EL (cell line): ENCODE data around the gene PHF1.

ENCODE experiments used
- DNase-seq: peaks from one replicate; pipeline ENCODE4 v3.0.0-alpha.2; 2016

PHF1 gene

GRCh38 chr6:33433544-33434191 is 22.9 kb downstream of the PHF1 start:
- no peak for DNase-seq

- DNase-seq = no peak
Observed at GRCh38 chr6:33434961-33435360, 24.1 kb downstream of the PHF1 start.

DNA sequence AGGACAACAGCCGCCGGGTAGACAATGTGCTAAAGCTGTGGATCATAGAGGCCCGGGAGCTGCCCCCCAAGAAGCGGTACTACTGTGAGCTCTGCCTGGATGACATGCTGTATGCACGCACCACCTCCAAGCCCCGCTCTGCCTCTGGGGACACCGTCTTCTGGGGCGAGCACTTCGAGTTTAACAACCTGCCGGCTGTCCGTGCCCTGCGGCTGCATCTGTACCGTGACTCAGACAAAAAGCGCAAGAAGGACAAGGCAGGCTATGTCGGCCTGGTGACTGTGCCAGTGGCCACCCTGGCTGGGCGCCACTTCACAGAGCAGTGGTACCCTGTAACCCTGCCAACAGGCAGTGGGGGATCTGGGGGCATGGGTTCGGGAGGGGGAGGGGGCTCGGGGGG is 26.9 kb downstream of the PHF1 start:
- no peak for DNase-seq

GRCh38 chr6:33438978-33439594 is 28.3 kb downstream of the PHF1 start:
- no peak for DNase-seq

GRCh38 chr6:33439956-33440648 is 29.3 kb downstream of the PHF1 start:
- no peak for DNase-seq

GRCh38 chr6:33440649-33441309 is 30.0 kb downstream of the PHF1 start:
- DNase-seq = no peak

- DNase-seq = no peak
Observed at GRCh38 chr6:33441457-33441856, 30.6 kb downstream of the PHF1 start.

DNA sequence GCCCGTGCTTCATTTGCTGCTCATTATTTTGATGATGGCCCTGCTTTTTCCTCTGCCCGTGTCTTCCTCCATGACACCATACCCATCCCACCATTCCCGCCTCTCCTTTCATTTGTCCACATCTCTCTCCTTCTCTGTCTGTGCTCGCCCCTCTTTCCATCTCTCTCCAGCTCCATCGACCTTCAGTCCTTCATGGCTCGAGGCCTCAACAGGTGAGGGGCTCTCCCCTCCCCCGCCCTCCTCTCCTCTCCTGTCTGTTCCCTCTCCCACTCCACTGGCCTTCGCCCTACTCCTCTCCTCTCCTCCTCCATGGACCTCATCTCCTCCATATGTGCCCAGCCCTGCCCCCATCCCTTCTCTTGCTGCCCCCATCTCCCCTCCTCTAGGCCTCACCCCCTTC is 31.5 kb downstream of the PHF1 start:
- no peak for DNase-seq

DNA sequence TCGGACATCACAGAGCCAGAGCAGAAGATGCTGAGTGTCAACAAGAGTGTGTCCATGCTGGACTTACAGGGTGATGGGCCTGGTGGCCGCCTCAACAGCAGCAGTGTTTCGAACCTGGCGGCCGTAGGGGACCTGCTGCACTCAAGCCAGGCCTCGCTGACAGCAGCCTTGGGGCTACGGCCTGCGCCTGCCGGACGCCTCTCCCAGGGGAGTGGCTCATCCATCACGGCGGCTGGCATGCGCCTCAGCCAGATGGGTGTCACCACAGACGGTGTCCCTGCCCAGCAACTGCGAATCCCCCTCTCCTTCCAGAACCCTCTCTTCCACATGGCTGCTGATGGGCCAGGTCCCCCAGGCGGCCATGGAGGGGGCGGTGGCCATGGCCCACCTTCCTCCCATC is 32.2 kb downstream of the PHF1 start:
- DNase-seq = no peak

DNA sequence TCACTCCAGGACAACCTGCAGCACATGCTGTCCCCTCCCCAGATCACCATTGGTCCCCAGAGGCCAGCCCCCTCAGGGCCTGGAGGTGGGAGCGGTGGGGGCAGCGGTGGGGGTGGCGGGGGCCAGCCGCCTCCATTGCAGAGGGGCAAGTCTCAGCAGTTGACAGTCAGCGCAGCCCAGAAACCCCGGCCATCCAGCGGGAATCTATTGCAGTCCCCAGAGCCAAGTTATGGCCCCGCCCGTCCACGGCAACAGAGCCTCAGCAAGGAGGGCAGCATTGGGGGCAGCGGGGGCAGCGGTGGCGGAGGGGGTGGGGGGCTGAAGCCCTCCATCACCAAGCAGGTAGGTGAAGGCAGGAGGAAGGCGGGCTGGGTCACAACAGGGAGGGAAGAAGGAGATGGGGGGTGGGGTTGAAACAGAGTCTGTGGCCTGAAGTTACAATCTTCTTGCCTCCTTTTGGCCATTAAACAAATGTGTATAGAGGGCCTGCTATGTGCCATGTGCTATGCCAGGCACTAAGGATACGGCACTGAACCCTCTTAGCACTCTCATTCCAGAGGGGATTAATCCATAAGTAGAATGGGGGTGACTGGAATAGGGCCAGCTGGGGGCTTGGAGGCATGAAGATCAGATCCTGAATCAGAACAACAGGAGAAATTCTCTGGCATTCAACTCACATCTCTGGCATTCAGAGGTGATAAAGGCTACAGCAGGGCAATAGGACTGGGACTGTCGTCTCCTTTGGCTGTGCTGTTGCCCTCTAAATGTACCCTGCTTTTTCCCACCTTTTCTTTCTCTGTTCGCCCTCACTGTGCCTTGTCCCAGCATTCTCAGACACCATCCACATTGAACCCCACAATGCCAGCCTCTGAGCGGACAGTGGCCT is 33.0 kb downstream of the PHF1 start:
- DNase-seq = no peak

GRCh38 chr6:33445119-33445603 is 34.3 kb downstream of the PHF1 start:
- no peak for DNase-seq

DNA sequence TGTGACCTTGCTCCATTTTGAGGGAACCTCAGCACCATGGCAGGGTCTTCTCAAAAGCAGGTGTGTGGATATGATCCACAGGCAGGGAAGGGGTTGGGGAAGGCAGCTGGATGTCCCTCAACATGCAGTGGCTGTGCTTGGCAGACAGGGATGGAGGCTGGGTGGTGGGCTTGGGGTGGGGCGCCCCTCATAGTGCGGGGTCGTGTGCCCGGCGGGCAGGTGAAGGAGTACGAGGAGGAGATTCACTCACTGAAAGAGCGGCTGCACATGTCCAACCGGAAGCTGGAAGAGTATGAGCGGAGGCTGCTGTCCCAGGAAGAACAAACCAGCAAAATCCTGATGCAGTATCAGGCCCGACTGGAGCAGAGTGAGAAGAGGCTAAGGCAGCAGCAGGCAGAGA is 35.5 kb downstream of the PHF1 start:
- no peak for DNase-seq

DNA sequence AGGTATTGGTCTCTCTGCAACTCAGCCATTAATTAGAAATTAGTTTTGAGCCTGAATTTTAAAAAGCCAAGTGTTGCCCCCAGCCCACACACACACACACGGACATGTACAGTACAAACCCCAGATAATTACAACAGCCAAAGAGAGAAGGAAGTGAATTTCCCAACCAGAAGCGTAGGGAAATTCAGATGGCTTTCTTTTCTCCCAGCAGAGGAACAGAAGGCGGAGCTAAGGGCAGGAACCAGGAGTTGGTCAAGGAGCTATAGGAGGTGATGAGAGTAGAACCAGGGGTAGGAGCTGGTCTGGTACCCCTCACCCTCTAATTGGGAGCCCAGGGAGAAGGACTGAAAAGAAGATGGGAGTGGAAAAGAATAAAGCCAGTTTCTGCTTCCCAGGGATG is 39.6 kb downstream of the PHF1 start:
- no peak for DNase-seq

- no peak for DNase-seq
Observed at GRCh38 chr6:33451606-33452005, 40.8 kb downstream of the PHF1 start.

DNA sequence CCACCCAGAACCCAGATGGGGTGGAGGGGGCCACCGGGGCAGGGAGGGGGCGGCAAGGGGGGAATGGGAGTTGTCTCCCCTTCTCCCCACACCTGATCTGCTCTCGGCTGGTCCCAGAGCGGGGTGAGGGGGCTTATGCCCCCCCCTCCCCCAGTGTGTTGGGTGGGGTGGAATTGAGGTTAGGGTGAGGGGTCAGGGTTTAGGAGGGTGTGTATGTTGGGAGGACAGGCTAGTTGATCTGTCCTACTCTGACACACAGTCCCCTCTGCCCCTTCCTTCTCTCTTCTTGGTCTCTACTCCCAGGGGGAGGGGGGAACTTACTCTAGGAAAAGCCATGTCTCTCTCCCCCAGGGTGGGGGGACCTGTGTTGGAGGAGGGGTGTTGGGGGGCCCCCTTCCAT is 41.7 kb downstream of the PHF1 start:
- DNase-seq = no peak

DNA sequence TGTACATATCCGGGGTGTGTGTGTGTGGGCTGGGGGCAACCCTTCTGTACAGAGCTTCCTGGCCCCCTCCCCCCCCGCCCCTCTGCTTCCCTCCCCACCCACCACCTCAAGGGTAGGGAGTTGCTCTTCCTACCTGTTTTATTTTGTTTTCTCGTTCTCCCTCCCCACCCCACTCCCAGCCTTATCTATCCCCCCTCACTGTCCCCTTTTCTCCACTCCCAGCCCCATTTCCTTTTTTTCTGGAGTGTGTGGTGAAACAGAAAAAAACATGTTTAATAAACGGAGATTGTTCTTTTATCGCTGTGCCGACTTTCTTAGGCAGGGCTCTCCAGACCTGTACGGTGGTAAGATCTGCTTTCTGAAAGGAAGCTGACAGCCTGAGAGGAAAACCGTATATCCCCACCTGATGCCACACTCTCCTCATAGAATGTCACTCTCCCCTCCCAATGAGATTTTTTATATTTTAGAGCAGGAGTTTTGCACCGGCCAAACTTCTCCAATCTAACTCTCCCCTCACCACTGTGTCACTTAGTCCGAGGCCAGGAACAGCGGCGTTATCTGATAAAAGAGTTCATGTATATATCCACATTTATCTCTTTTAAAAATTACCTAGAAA is 42.7 kb downstream of the PHF1 start:
- no peak for DNase-seq

DNA sequence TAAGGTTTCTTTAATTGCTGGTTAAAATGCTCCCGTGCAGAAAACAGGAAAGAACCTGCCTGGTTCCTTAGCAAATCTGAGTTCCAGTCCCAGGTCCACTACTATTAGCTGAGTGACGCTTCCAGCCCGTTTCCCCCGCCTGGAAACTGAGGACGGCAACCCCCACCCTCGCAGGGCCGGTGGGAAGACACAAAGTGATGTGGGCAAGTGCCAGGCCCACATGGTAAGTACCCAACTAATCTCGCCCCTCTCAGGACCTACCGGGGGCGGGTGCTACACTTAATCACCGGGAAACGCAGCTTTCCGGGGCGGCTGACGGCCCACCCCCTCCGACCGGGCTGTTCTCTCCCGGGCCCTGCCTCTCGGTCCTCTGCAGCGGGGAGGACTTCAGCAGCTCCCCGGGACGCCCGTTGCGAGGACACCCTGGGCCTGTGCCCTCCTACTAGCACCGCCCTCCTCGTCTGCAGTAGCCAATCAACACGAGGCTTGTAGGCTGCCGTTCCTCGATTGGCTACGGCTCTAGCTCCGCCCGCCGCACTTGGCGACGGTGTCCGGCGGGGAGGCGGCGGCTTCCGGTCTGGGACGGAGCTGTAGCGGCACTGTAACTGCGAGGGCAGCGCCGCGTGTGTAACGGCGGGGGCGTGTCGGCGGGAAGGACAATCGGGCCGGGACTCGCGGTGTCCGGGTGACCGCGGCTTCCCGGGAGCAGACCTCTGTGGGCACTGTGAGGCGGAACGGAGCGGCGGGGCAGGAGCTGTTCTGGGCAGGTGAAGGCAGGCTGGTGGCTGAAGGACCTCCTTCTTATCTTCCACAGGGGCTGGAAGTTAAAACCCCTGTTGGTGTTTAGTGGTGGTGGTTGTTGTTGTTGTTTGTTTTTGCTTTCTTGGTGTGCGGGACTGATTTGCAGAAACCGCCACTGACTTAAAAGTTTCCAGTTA is 43.5 kb downstream of the PHF1 start, which contains the start of gene ZBTB9:
TSS of gene ZBTB9 (plus strand) at position 568 of the 938 bp plus-strand sequence. CDS start 525 bp downstream, outside the sequence.
- DNase-seq = peak; percentile 96

GRCh38 chr6:33455051-33455450 is 44.2 kb downstream of the PHF1 start:
- no peak for DNase-seq

DNA sequence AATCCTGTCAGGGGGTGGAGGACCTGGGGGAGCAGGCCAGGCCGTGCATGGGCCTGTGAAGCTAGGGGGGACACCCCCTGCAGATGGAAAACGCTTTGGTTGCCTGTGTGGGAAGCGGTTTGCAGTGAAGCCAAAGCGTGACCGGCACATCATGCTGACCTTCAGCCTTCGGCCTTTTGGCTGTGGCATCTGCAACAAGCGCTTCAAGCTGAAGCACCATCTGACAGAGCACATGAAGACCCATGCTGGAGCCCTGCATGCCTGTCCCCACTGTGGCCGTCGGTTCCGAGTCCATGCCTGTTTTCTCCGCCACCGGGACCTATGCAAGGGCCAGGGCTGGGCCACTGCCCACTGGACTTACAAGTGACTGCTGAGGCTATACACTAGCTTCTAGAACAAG is 45.3 kb downstream of the PHF1 start:
- DNase-seq = no peak

GRCh38 chr6:33458676-33459075 is 47.9 kb downstream of the PHF1 start:
- DNase-seq = no peak

- no peak for DNase-seq
Observed at GRCh38 chr6:33459226-33459625, 48.4 kb downstream of the PHF1 start.
